Measurements from ENCODE around the gene FLAD1.

- TF ChIP-seq EZH2 (IDR thresholded peaks at IDR 0.05) (no peak), POLR2AphosphoS5 (IDR thresholded peaks at IDR 0.05; ENCODE audit: borderline replicate concordance, low read depth, low read length) (no peak), FOXP2 (optimal IDR thresholded peaks at IDR 0.05; ENCODE audit: control extremely low read depth, extremely low read length, insufficient read depth) (no peak)
Observed at GRCh38 chr1:154941333-154942013, 41.7 kb upstream of the FLAD1 start.

Data from SK-N-MC (cell line).